Measurements from ENCODE around the gene WNT7B.

WNT7B gene

DNA sequence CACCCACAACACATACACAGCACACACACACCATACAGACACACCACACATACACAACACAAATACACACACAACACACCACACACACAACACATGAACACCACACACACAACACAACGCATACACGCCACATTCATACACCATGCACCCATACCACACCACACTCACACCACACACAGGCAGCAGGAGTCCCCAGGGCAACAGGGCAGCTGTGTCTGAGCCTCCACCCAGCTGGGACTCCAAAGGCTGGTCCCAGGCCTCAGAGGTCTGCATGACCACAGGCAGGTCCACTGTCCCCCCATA is 3.3 kb upstream of the WNT7B start:
- TF ChIP-seq, protein P1, sequence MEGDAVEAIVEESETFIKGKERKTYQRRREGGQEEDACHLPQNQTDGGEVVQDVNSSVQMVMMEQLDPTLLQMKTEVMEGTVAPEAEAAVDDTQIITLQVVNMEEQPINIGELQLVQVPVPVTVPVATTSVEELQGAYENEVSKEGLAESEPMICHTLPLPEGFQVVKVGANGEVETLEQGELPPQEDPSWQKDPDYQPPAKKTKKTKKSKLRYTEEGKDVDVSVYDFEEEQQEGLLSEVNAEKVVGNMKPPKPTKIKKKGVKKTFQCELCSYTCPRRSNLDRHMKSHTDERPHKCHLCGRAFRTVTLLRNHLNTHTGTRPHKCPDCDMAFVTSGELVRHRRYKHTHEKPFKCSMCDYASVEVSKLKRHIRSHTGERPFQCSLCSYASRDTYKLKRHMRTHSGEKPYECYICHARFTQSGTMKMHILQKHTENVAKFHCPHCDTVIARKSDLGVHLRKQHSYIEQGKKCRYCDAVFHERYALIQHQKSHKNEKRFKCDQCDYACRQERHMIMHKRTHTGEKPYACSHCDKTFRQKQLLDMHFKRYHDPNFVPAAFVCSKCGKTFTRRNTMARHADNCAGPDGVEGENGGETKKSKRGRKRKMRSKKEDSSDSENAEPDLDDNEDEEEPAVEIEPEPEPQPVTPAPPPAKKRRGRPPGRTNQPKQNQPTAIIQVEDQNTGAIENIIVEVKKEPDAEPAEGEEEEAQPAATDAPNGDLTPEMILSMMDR (IDR thresholded peaks at IDR 0.05; ENCODE audit: control extremely low read depth, extremely low read depth, low read depth, missing control alignments): no peak
- ChIA-PET CTCF (interaction anchor here (1.0 kb wide), 1 partner anchor 403 kb away, joined by 6 read pairs; no protein-coding TSS in a partner anchor), POLR2A (no interaction called here)
- DNase-seq (ENCODE audit: extremely low spot score): no peak

DNA sequence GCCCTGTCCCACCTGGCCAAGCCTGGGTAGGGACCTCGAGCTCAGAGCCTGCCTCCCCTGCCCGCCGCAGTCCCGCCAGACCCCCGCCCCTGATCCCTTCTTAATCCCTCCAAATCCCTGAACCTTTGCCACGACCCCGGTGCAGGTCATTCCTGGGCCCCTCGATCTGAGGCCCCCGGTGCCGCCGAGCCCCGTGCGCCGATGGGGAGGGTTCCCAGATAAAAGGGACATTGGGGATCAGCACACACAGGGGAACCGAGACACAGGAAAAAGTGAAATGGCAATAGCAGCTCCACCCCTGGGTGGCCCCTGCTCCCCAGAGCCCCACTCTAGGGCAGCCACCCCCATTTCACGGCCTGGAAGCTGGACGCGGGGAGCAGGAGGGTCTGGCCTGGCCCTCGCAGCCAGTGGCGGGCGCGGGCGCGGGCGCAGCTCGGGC is 1.3 kb upstream of the WNT7B start:
- ChIA-PET POLR2A (no interaction called here), CTCF (interaction anchor here (1.3 kb wide), 1 partner anchor 26 kb away, joined by 3 read pairs; no protein-coding TSS in a partner anchor)
- TF ChIP-seq, protein P1 (IDR thresholded peaks at IDR 0.05; ENCODE audit: control extremely low read depth, extremely low read depth, low read depth, missing control alignments): no peak
- DNase-seq (ENCODE audit: extremely low spot score): no peak

DNA sequence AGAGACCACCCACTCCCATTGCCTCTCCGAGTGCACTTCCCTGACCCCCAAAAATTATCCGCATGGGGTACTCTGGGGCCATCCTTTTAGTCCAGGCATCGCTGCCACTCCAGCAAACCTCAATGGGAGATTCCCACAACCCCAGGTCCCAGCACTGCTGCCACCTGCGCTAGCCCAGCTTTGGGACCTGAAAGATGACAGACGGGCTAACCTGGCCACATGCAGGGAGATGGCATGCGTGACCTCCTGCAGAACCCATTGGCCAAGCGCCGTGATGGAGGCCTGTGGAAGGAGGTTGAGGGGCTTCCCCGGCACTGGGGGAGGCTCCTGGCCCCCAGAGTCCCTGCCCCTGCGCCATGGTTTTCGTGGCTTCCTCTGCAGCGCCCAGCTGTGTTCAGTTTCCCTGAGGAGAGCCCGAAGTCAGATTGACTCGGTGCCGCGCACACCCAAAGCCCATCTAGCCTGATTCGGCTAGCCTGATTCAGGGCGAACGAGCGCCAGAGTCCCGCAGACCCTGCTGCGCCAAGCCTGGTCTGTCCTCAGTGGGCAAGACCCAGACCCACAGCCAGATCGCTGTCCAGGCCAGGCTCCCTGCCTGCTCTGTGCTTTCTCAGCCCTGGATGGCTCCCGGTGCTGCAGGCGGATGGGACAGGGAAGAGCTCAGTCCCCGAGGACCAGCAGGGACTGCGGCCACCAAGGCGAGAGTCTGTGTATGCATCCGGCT is 751 bp upstream of the WNT7B start:
- no peak for DNase-seq (ENCODE audit: extremely low spot score)
- TF ChIP-seq, protein P1 (IDR thresholded peaks at IDR 0.05; ENCODE audit: control extremely low read depth, extremely low read depth, low read depth, missing control alignments): no peak
- ChIA-PET CTCF (interaction anchor here (1.3 kb wide), 1 partner anchor 26 kb away, joined by 3 read pairs; no protein-coding TSS in a partner anchor), POLR2A (no interaction called here)

- POLR2A ChIA-PET: no interaction called here
- CTCF ChIA-PET: interaction anchor here (0.9 to 1.1 kb wide), 2 partner anchors 12 to 20 kb away, joined by 3 read pairs; no protein-coding TSS in a partner anchor
- TF ChIP-seq, protein P1 (IDR thresholded peaks at IDR 0.05; ENCODE audit: control extremely low read depth, extremely low read depth, low read depth, missing control alignments): no peak
- DNase-seq (ENCODE audit: extremely low spot score): no peak
Measured at GRCh38 chr22:45976254-45977002, 534 bp downstream of the WNT7B start.

DNA sequence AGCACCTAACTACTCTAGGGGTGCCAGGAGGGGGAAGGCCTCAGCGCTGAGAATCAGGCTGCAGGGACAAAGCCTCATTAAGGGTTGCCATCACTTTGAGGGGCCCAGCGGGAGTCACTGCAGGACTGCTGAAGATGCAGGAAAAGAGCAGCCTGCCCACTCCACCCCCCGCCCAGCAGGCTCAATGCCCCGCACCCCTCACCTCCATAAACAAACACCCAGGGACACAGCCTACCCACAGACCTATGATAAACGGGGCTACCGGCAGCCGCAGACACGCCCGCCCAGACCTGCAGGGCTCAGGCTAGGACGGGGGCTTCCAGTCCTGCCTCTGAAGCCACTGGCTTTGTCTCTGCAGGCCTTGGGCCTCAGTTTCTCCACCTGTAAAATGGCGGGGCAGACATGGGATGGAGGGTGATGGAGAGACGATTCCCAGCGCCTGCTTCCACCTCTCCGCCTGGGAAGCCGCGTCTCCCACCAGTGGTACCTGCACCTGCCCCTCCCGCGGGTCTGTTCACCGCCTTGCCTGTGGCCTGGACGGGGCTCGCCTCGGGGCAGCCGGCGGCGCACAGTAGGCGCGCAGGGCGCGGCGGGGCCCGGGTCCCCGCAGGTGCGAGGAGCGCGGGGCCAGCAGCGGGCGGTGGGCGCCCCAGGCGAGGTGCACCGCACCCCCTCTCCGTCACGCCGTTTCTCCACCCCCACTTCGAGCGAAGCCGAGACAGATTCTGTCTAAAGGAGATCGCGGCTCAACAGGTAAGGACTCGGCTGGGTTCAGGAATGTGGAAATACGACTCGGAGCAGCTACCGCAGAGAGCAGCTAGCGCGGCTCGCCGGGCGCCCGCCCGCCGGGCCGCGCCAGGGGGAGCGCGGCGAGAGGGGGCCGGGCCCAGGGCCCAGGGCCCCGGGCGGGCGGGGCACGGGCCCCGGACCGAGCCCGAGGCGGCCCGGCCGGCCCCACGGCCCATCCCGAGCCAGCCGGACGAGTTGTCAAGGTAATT is 1.5 kb downstream of the WNT7B start:
- no peak for DNase-seq (ENCODE audit: extremely low spot score)
- TF ChIP-seq, protein P1 (IDR thresholded peaks at IDR 0.05; ENCODE audit: control extremely low read depth, extremely low read depth, low read depth, missing control alignments): no peak
- POLR2A ChIA-PET: no interaction called here
- CTCF ChIA-PET: interaction anchor here (0.9 to 1.7 kb wide), 3 partner anchors 13 to 331 kb away, joined by 3 read pairs; no protein-coding TSS in a partner anchor

DNA sequence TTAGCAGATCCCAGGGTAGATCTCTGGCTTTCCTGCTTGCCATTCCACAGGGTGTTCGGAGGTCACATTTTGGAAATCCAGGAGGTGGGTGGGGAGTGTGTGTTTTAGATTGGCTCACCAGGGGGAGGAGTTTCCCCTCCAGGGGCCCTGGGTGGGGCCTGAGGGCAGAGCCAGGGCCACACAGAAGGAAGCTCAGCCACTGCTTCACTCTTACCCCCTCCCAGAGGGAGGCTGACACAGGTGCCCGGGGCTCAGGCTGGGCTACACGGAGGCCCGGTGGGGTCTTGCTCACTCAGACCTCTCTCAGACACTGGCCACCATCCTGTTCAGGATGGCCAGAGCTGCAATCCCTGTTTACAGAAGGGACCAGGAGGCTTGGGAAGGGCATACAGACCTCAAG is 2.5 kb downstream of the WNT7B start:
- POLR2A ChIA-PET: no interaction called here
- TF ChIP-seq, protein P1 (IDR thresholded peaks at IDR 0.05; ENCODE audit: control extremely low read depth, extremely low read depth, low read depth, missing control alignments): no peak
- DNase-seq (ENCODE audit: extremely low spot score): no peak
- CTCF ChIA-PET: interaction anchor here (1.7 kb wide), 1 partner anchor 330 kb away, joined by 3 read pairs; no protein-coding TSS in a partner anchor
